HG03196 (cell line): ENCODE data around the gene DNER.
"Not testable (repeated sequence)": the region's sequence is repeated elsewhere in the genome, so short reads cannot be mapped to it uniquely, and the experiment has no call there.

Experiments used
- ATAC-seq: cut with Tn5 transposase; IDR thresholded peaks from one replicate; pipeline ENCODE4 v1.9.1; 2021; ENCODE audit not compliant: unreplicated experiment

DNER gene

GRCh38 chr2:229715895-229716507, 1.6 kb upstream of the DNER start:
- no peak for ATAC-seq

- ATAC-seq, result peak; percentile 3
Observed at GRCh38 chr2:229714736-229715541, 584 bp upstream of the DNER start.

- ATAC-seq, result no peak
Observed at GRCh38 chr2:229713371-229714079, 830 bp downstream of the DNER start.

GRCh38 chr2:229712136-229712535, 2.2 kb downstream of the DNER start:
- ATAC-seq, result no peak

- no peak for ATAC-seq
Observed at GRCh38 chr2:229708335-229708734, 6.0 kb downstream of the DNER start.

- no peak for ATAC-seq
Observed at GRCh38 chr2:229703909-229704630, 10.3 kb downstream of the DNER start.

- ATAC-seq, result no peak
Observed at GRCh38 chr2:229701716-229702115, 12.6 kb downstream of the DNER start.

GRCh38 chr2:229701062-229701461, 13.3 kb downstream of the DNER start:
- ATAC-seq, result no peak

GRCh38 chr2:229695961-229696360, 18.4 kb downstream of the DNER start:
- ATAC-seq, result no peak

- ATAC-seq, result not testable (repeated sequence)
Observed at GRCh38 chr2:229693845-229694244, 20.5 kb downstream of the DNER start.

GRCh38 chr2:229691631-229692030, 22.7 kb downstream of the DNER start:
- no peak for ATAC-seq

- ATAC-seq, result no peak
Observed at GRCh38 chr2:229689307-229689839, 25.0 kb downstream of the DNER start.

- no peak for ATAC-seq
Observed at GRCh38 chr2:229688141-229688540, 26.2 kb downstream of the DNER start.

- ATAC-seq, result no peak
Observed at GRCh38 chr2:229686122-229686919, 28.0 kb downstream of the DNER start.

- no peak for ATAC-seq
Observed at GRCh38 chr2:229684942-229685562, 29.3 kb downstream of the DNER start.

GRCh38 chr2:229679393-229680125, 34.8 kb downstream of the DNER start:
- no peak for ATAC-seq

GRCh38 chr2:229675569-229675968, 38.8 kb downstream of the DNER start:
- no peak for ATAC-seq

- ATAC-seq, result no peak
Observed at GRCh38 chr2:229674830-229675530, 39.4 kb downstream of the DNER start.
